ENCODE data around the gene ECEL1.
A peak's percentile ranks its signal among the peaks of the same experiment; 100 is the strongest.

Gene ECEL1

DNA sequence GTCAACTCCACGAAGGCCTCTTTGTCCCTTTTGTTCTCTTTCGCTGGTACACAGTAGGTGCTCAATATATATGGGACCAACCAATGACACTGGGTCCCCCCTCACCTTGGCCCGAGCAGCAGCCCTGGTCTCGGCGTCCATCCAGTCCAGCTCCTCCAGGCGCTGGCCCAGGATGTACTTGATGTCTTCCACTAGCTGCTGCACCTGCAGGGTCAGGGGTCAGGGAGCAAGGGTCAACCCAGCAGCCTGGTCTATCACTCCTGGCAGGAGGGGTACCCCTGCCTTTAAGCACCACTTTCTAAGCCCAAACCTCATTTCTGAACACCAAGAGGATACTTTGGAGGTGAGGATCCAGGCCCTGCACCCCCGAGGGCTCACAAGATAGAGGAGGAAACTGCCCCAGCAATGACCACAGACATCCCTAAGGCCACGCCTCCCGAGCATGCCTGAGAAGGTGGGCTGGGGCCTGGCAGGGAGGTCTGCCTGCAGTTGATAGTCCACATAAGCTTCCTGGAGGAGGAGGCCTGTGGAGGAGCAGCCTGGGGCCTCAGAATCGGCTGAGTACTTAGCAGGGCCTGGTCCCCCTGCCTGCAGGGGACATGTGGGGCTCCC is 4.2 kb downstream of the ECEL1 start:
- no peak for DNase-seq

DNA sequence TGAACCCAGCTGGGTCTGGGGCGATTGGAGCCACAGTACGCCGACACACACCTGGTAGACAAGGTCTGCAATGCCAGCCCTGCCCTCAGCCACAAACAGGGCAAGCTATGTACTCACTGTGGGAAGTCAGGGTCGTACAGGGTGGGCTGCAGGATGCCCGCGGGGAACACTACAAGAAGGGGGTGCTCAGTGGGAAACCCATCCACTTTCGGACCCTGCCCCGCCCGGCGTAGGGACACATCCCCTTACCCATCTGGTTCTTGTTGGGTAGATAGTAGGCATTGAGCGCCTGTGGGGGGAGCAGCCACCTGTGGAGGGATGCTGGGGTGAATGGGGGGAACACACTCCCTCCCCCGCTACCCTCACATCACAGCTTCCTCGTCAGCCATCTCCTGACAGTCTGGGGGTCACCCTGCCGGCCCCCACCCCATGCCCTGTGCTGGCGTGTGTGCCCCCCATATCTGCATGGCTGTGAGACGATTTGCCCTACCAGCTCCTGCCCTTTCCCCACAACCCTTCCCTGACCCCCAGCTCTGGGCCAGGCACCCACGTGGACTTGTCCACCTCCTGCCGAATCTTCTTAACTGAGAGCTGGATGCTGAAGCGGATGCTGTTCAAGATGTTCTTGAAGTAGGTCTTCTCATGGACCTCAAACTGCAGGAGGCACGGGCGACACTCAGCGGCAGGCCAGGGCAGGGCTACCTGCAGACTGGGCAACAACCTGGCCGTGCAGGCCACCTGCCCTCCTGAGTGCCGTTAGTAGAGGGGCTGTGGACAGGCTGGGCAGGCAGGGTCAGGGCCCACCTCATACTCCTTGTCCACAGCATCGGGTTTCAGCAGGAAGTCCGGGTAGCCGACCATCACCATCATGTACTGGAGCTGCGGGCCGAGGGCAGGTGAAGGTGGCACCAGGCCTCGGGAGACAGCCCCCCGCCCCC is 5.1 kb downstream of the ECEL1 start:
- no peak for DNase-seq

DNA sequence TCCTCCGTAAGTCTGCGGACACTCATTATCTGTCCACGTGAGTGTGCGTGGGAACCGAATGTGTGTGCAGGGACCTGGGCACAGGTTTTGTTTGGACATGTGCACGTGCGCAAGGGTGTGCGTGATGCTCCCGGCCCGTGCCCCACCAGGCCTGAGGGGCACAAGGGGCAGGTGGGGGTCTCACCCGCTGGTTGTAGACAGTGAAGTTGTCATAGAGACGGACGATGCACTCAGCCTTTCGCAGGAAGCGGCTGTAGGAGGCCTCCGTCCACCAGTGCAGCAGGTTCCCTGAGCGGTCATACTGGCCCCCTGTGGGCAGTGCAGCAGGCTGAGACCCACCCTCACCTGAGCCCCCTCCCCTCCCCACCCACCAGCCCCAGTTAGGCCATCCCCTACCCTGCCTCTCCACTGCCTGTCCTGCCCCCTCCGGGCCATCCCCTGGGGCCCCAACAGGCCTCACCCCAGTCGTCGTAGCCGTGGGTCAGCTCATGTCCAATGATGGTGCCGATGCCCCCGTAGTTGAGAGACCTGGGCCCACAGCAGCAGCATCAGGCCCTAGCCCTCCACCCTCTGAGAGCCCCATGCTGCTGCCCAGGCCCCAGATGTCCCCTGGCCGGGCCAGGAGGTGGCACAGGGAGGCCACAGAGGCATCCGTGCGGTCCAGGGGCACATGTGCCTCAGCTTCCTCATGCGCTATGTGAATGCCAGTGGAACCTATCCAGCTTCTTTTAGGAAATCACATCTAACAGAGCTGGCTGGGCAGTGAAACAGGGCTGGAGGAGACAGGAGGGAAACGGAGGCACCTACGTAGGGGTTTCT is 6.1 kb downstream of the ECEL1 start:
- no peak for DNase-seq

DNA sequence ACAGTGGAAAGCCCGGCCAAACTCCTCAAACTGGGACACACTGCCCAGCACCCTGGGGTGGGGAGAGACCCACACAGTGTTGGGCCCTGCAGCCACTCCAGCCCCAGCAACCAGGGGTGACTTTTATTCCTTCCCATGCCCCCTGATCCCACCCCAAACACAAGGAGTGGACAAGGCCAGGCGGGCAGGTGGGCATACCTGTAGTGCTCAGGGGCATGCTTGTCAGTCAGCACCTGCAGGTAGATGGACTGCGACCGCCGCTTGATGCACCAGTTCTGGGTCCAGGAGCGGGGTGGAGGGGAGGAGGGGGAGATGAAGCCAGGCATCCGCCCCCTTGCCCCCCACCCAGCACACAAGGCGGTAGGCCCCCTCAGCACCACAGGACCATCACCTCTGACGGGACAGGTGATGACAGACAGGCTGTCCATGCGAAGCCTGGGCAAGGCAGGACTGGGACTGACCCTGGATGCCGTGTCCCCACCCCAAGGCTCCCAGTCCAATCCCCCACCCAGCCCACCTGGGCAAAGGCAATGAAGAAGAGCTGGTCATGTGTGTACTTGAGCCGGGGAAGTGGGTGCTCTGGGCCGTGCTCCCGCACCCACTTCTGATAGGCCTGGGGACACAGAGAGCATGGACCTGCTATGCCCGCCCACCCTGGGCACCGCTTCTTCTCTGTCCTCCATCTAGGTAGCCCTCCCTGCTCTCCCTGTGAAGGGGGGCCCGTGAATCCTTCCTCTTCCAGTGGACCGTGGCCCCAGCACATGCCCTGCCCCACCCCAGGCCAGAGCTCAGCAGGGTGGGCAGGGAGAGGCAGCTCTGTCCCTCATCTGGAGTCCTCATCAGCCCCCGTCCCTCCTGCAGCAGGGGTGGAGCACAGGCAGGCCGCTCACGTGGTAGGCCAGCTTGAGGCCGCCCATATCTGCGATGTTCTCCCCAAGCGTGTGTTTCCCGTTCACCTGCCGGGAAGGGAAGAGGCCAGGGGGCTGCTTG is 7.1 kb downstream of the ECEL1 start:
- DNase-seq = no peak

DNA sequence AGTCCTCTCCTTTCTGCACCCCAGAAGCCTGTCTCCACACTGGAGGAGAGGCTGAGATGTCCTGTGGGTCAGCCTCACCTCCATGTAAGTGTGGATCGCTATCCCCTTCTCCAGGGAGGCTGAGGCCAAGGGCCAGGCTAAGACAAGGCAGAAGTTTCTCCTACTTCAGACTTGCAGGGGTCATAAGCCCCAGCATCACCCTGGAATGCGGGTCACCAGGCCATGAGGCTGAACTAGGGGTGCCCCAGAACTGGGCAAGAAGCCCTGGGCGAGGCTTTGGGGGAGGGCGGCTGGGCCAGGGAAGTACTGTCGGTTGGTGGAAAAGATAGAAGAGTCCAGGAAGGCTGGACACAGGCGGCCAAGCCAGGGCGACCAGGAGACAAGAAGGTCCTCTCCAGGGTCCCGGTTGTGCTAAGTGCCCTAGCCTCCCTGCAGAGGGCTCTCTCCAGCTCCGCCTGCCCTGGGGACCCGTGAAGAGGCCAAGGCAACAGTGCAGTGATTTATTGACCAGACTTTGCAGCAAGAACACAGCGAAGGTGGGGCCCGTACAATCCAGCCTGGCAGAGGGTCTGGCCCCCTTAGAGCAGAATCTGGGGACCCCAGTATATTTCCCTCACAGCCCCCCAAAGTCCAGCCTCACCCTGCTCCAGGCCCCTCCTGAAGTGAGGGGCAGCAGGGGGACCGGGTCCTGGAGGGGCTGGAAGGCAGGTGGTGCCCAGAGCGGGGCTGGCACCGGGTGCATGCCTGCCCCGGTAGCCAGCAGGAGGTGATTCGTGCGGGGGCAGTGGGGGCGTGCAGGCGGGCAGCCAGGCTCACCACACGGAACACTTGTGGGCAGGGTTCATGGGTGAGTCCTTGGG is 8.1 kb downstream of the ECEL1 start:
- no peak for DNase-seq

DNA sequence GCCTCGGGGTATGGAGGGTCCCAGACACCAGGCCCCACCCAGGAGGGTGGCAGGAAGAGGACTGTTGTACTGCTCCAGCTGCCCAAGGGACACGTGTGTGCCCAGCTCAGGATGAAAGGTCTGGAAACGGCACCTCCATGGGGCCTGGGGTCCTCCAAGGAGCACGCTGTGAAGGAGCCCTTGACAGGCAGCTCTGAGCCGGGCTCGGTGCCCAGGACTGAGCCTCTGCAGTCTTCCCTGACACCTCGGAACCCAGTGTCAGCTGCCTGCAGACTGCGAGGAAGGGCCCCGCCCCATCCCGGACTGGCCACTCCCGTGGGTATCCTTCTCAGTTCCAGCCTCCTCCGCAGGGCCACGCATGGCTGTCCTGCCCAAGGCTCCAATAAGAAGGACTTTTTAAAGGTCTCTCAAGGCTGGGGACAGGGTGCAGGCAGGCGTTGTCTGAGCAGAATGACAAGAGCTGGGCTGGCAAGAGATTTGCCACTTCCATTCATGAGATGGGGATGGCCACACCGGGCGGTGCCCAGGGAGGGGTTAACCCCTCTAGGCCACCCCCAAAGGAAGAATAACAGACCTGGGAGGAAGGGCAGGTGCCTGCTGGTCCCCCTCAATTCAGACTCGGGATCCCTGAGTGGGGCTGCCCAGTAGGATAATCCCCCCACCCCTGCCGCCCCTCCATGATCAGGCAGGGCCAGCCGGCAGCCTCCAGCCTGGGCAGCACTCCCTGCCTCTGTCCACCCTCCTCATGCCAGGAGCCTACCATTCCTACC is 8.9 kb downstream of the ECEL1 start:
- DNase-seq = no peak

DNA sequence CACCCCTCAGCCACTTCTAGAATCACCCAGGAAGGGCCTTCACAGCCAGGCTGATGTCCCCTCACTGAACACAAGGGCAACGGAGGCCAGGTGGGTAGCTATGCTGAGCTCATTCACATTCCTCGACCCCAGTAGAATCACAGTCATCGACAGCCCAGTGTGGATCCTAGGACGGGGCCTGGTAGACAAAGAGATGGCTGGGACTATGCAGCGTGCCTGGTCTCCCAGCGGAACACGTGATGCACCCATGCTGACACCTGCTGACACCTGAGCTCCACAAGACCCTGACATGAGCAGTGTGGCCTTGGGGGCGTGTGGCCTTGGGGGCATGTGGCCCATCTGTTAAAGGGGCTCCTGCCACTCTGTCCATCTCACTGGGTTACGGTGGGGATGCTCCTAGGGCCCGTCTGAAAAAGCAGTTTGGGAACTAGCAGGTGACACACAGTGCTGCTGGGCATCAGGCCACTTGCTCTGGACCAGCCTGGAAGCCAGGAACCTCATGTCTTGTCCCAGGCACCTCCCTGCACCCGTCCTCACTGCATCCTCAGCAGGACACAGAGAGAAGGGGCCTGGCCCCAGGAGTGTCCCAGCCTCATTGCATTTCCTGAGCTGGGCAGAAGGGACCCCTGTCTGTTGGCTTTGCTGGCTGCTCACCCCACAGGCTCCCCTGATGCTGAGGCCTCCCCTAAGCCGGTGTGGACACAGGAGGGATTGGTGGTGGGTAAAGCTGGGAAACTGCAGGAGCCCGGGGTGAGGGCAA is 9.7 kb downstream of the ECEL1 start:
- no peak for DNase-seq

DNA sequence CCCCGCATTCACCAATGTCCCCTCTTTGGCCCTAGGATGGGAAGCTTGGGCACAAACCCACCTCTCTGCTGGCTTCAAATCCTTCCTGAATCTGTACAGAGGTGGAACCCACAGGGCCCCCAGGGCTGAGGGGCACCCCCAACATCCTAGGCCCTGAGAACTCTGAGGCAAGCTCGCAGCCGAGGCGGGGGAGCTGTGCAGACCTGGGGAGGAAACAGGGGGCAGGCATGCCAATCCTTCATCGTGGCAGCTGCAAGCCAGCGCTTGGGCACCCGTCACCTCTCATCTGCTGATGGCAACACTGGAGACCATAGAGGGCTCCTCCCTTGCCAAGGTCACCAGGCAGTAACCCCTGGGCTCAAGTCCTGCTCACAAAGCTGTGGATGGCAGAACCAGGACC is 10.8 kb downstream of the ECEL1 start:
- no peak for DNase-seq

DNA sequence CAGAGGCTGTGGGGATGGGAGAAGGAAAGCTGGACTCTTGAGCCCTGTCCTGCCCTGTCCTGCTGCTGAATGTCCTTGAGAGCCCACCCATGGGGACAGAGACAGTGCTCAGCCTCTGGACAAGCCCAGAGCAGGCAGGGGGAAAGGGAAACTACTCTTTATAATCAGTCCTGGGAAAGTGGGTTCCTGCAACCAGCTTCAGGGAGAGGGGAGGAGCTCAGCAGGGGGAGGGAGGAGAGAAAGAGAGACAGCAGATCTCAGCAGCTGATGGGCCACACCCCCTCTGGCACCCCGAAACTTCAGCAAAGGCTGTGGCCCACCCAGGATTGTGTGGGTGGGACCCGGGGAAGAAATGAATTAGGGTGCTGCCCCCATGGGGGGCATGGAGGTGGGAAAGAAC is 11.6 kb downstream of the ECEL1 start:
- DNase-seq = no peak

DNA sequence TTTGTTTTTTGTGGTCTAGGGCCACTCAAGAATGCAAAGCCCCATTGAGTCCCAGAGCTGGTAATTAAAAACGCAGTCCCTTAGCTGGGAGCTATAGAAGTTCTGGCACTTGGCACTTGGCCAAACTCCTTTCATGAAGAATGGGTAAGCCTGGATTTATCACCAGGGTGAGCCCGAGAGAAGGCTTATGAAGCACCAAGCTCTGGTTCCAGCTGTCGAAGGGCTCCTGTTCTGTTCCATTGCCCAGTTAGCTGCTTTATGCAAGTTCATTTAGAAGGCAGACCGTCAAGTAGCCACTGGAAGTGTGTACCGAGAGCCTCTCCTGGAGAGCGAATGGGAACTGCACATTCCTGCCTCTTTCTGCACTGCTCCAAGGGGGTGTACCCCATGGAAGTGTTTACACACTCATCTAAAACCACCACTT is 14.2 kb downstream of the ECEL1 start:
- peak; percentile 88 for DNase-seq

DNA sequence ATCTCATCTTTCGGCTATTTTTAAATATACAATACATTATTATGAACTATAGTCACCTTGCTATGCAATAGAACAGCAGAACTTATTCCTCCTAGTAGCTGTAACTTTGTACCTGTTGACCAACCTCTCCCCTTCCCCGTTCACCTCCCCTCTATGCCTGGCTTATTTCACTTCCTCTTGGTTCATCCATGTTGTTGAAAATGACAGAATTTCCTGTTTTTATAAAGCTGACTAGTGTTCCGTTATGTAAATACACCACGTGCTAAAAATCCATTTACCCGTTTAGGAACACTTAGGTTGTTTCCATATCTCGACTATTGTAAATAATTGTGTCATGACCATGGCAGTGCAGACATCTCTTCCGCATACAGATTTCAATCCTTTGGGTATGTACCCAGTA is 21.4 kb downstream of the ECEL1 start:
- no peak for DNase-seq

DNA sequence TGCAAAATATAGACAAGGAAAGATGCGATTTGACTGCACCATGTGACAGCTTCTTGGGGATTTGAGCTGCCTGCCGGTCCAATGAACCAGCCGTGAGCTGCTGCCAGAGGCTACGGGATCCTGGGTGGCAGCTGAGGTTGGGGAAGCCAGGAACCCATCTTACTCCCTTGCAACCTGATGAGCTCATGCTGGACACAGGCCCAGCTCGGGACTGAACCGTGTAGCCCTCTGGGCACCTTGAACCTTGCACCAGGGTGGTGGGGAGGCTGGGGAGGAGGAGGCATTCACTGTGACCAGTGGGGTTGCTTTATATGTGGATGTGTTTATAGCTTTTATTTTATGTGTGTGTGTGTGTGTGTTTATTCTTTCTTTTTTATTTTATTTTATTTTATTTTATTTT is 22.6 kb downstream of the ECEL1 start:
- no peak for DNase-seq

DNA sequence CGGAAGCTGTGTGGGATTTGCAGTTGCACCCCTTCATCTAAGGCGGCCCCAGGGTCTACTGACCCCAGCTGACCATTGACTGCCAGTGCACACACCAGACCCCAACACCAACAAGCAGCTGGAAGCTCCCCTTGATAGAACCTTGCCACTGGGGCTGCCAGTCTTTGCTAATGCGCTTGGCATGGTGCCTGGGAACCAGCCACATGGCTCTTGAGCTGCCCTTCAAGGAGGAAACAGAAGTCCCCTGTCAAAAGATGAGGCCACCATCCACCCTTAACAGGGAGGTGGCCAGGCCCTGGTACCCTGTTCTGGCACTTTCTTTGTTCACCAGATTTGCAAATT is 23.1 kb downstream of the ECEL1 start:
- no peak for DNase-seq

DNA sequence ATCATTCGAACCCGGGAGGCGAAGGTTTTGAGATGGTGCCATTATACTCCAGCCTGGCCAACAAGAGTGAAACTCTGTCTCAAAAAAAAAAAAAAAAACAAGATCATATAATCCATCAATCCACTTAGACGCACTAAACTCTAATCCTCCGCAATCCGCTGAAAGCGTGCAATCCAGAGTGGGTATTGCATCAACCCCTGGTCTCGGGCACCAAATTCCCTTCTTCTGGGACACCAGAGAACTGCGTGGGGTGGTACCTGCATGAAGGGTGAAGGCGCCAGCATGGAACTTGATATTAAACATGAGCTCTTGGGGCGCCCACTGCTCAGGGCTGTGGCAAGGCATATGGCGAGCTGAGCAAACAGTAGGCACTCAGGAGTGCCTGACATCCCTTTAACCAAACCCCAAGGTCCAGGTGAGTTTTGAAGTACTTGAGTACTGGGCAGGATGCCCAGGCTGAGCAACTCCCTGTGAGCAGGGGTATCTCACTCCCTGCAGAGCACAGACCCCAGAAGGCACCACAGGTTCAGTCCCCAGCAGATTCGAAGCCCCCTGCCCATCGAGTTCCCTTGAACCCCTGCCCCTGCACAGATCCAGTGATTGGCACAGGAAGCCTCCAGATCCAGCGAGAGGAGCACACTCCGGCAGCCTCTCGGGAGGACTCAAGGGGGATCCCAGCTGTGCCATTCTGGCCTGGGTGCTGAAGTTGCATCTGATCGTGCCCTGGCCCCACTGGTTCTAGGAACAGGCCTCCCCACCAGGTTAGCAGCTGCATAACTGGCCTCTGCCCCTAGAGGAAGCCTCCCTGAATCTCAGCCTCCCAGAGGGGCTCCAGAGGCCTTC is 23.7 kb downstream of the ECEL1 start:
- no peak for DNase-seq

DNA sequence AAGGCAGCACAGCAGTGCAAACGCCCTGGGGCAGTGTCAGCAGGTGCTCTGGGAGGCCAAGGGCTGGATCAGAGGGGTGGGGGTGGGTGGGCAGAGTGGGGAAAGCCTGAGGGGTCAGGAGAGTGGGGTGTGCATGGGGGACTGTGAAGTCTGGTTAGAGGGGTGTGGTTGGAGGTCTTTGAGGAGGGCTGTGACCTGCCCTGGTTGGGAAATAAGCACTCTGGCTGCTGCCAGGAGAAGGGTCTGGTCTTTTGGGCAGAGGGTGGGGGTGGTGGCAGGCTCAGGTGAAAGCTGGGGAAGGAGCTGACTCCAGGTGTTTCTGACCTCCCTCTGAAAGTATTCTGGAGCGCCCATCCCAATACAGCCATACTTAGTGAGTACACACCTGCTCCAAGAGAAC is 27.5 kb downstream of the ECEL1 start:
- DNase-seq = no peak

DNA sequence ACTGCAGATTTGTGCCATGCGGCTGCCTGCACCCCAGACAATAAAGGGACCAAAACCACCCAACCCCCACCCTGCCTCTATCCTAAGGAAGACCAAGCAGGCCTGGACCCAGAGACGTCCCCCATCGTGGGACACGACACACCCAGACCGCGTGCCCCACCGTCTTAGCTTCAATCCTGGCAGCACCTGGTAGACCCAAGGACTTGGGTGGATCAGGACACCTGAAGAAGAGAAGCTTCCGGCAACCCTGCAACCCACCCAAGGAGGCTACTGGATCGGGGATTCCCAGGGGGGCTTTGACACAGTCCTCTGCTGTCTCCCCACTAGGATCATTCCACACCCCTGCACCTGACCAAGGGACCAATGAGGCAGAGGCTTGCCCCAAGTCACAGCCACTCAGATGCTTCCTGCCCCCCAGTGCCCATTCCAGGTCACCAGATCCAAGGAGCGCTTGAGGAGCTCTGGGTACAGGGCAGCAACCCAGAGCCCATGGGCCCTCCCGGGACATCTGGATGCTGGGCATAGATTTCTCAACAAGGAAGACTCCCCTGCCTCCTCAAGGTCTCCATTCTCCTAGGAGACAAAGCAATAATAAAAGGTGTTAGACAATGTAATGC is 28.1 kb downstream of the ECEL1 start:
- DNase-seq = no peak

DNA sequence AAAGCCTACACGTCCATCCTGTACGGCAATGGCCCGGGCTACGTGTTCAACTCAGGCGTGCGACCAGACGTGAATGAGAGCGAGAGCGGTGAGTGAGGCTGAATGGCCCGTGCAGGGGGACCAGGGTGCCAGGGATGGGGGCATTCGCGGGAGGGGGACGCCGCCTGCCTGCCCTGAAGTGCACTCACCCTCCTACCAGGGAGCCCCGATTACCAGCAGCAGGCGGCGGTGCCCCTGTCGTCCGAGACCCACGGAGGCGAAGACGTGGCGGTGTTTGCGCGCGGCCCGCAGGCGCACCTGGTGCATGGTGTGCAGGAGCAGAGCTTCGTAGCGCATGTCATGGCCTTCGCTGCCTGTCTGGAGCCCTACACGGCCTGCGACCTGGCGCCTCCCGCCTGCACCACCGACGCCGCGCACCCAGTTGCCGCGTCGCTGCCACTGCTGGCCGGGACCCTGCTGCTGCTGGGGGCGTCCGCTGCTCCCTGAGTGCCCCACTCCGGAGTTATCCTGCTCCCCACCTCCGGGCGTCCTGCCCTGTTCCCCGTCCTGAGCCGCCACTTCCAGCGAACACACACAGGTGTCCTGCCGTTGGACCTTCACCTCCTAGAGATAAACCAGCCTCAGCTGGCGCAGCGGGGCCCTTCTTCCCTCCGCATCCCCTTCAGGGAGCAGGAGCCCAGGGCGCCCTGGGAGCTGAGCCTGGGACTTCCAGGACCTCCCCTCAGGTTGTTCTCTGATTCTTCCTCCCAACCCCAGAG is 28.8 kb downstream of the ECEL1 start:
- no peak for DNase-seq
